Fibroblast of lung (primary cell): ENCODE measurements around the gene TRPM6. TPM values are rescaled to one million over a fixed set of nuclear protein-coding genes. Genes with fewer than 3 reads are reported as not detected.

Experiments
- DNase-seq, 2 donors: peaks; one replicate each; pipeline versions ENCODE4 v3.0.0 to v3.0.0-alpha.2; 2010; ENCODE audit warnings: low read depth in 2 of 2
- H2AFZ ChIP-seq: 2 replicates; pipeline ENCODE4 v1.5.1; 2012; ENCODE audit warnings: low read length, control low read depth, inconsistent platforms
- H3K27ac ChIP-seq: 2 replicates; pipeline ENCODE4 v1.5.1; 2011; ENCODE audit warnings: low read length, control low read depth; ENCODE audit not compliant: insufficient read depth
- H3K27me3 ChIP-seq: 2 replicates; pipeline ENCODE4 v1.5.1; 2011; ENCODE audit warnings: mild to moderate bottlenecking, low read length; ENCODE audit not compliant: control insufficient read depth, insufficient read depth
- H3K36me3 ChIP-seq: 2 replicates; pipeline ENCODE4 v1.5.1; 2011; ENCODE audit warnings: low read length; ENCODE audit not compliant: control insufficient read depth, insufficient read depth
- H3K4me1 ChIP-seq: 2 replicates; pipeline ENCODE4 v1.5.1; 2011; ENCODE audit warnings: low read length; ENCODE audit not compliant: control insufficient read depth, insufficient read depth; ENCODE audit errors: extremely low read depth
- H3K4me2 ChIP-seq: 2 replicates; pipeline ENCODE4 v1.5.1; 2011; ENCODE audit warnings: low read length, control low read depth; ENCODE audit not compliant: insufficient read depth; ENCODE audit errors: extremely low read depth
- H3K4me3 ChIP-seq, 4 experiments: fragments of 200-600 bp in 1 of 4; sonication (generic) in 1 of 4; replicated peaks in 1 of 4; 2 replicates each; pipeline ENCODE4 v1.5.1; 2011 to 2016; ENCODE audit warnings: low read length in 4 of 4, low read depth in 3 of 4, mild to moderate bottlenecking in 3 of 4, control low read depth in 2 of 4, inconsistent platforms in 1 of 4, mixed read lengths in 1 of 4; ENCODE audit not compliant: insufficient read depth in 1 of 4; ENCODE audit errors: control extremely low read depth in 1 of 4
- H3K79me2 ChIP-seq: 2 replicates; pipeline ENCODE4 v1.5.1; 2012; ENCODE audit warnings: mild to moderate bottlenecking, low read length, inconsistent platforms; ENCODE audit not compliant: control insufficient read depth, insufficient read depth
- H3K9ac ChIP-seq: 2 replicates; pipeline ENCODE4 v1.5.1; 2011; ENCODE audit warnings: mild to moderate bottlenecking, low read length, control low read depth; ENCODE audit not compliant: insufficient read depth
- H3K9me3 ChIP-seq: 2 replicates; pipeline ENCODE4 v1.5.1; 2012; ENCODE audit warnings: low read depth, low read length; ENCODE audit not compliant: control insufficient read depth, insufficient read depth
- H4K20me1 ChIP-seq: 2 replicates; pipeline ENCODE4 v1.5.1; 2011; ENCODE audit warnings: low read length; ENCODE audit not compliant: control insufficient read depth, insufficient read depth; ENCODE audit errors: extremely low read depth
- CTCF ChIP-seq, 2 donors: IDR thresholded peaks in 1 of 2; conservative IDR thresholded peaks in 1 of 2; 1 replicate in 1 of 2; 2 replicates in 1 of 2; pipeline ENCODE4 v1.5.1; 2011 to 2012; ENCODE audit warnings: low read length in 2 of 2, control low read depth in 1 of 2, inconsistent platforms in 1 of 2, low read depth in 1 of 2, mild to moderate bottlenecking in 1 of 2
- EZH2 ChIP-seq: IDR thresholded peaks from 2 replicates; pipeline ENCODE4 v1.5.1; 2012; ENCODE audit warnings: low read length, control low read depth, mild to moderate bottlenecking; ENCODE audit errors: missing control alignments
- polyA plus RNA-seq, 2 donors: library from polyadenylated mRNA; depleted of rRNA in 1 of 2; stranded (reverse) in 1 of 2; unstranded in 1 of 2; fragments of >200 nt; gene quantifications; 2 replicates each; pipeline ENCODE4 v1.2.1, GENCODE V29; 2011 to 2012; ENCODE audit warnings: missing spikeins in 1 of 2
- total RNA-seq: library from RNA; depleted of rRNA; stranded (reverse); fragments of >200 nt; gene quantifications from 2 replicates; pipeline ENCODE4 v1.2.1, GENCODE V29; 2014

TRPM6 gene
- total and polyA plus RNA-seq, 2 donors (not counting 1 experiment from before 2014, with no cell fraction given): under 0.01 to 0.02 TPM

DNA sequence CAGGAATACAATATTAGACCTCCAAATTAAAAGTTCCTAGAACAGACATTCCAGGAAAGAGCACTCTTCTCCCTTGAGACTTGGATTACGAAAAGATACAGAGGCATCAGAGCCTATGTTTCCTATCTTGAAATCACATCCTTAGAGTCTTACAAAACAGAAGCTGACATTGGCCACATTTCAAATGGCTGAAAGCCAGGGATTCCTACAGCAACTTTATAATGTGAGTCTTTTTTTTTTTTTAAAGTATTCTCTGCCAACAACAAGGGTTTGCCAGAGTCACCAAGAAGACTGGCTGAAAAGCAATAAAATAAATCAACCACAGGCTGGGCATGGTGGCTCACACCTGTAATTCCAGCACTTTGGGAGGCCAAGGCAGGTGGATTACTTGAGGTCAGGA is 63.1 kb downstream of the TRPM6 start:
- H2AFZ ChIP-seq: no peak overlapping the region
- no peaks in the 10 kb centered on the region for H3K4me1 ChIP-seq
- no peak overlapping the region for H3K4me2 ChIP-seq
- no peak overlapping the region for H3K4me3 ChIP-seq
- DNase-seq: peak; percentile 5 to 42
- no peaks in the 10 kb centered on the region for H4K20me1 ChIP-seq
- no peak overlapping the region for H3K27ac ChIP-seq
- no peak for TF ChIP-seq EZH2
- no peak for TF ChIP-seq CTCF (conservative IDR thresholded peaks at IDR 0.05 in 1 of 2, IDR thresholded peaks at IDR 0.05 in 1 of 2; ENCODE audit: low read depth in 1 of 2, low read length in 2 of 2)
- no peaks in the 10 kb centered on the region for H3K27me3 ChIP-seq
- H3K9me3 ChIP-seq: no peaks in the 10 kb centered on the region
- no peaks in the 10 kb centered on the region for H3K79me2 ChIP-seq
- H3K36me3 ChIP-seq: no peaks in the 10 kb centered on the region
- no peak overlapping the region for H3K9ac ChIP-seq

- H3K36me3 ChIP-seq: no peaks in the 10 kb centered on the region
- no peak overlapping the region for H3K9ac ChIP-seq
- no peaks in the 10 kb centered on the region for H4K20me1 ChIP-seq
- no peak overlapping the region for H3K4me2 ChIP-seq
- H3K79me2 ChIP-seq: no peaks in the 10 kb centered on the region
- H3K4me1 ChIP-seq: no peaks in the 10 kb centered on the region
- H3K9me3 ChIP-seq: no peaks in the 10 kb centered on the region
- DNase-seq: no peak
- H3K27me3 ChIP-seq: no peaks in the 10 kb centered on the region
- no peak overlapping the region for H3K4me3 ChIP-seq
- H3K27ac ChIP-seq: no peak overlapping the region
- TF ChIP-seq CTCF (conservative IDR thresholded peaks at IDR 0.05 in 1 of 2, IDR thresholded peaks at IDR 0.05 in 1 of 2; ENCODE audit: low read depth in 1 of 2, low read length in 2 of 2) (no peak), EZH2 (no peak)
- H2AFZ ChIP-seq: no peak overlapping the region
Measured at GRCh38 chr9:74821636-74822035, 66.1 kb downstream of the TRPM6 start.

DNA sequence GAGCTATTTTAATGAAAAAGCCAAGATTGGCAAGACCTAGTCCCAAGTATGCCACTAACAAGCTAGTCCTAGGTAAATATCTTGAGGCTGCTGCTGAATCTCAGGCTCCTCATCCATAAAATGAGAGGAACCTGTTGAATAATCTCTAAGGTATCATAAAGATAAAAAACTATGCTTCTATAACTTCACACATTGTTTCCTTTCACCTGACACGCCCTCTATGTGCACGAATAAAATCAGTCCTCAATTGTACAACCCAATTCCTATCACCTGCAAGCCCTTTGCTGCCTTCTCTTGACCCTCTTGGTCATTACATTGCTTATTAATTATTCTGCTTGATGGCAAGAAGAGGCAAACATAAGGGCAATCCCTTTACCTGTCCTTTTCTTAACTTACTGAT is 69.9 kb downstream of the TRPM6 start:
- no peak for DNase-seq
- no peak for TF ChIP-seq CTCF (conservative IDR thresholded peaks at IDR 0.05 in 1 of 2, IDR thresholded peaks at IDR 0.05 in 1 of 2; ENCODE audit: low read depth in 1 of 2, low read length in 2 of 2)
- TF ChIP-seq EZH2: no peak
- no peaks in the 10 kb centered on the region for H3K36me3 ChIP-seq
- H4K20me1 ChIP-seq: no peaks in the 10 kb centered on the region
- H3K27ac ChIP-seq: no peak overlapping the region
- H3K4me1 ChIP-seq: no peaks in the 10 kb centered on the region
- H3K9me3 ChIP-seq: no peaks in the 10 kb centered on the region
- no peaks in the 10 kb centered on the region for H3K27me3 ChIP-seq
- H3K4me2 ChIP-seq: no peak overlapping the region
- H3K9ac ChIP-seq: no peak overlapping the region
- no peak overlapping the region for H2AFZ ChIP-seq
- H3K79me2 ChIP-seq: no peaks in the 10 kb centered on the region
- no peak overlapping the region for H3K4me3 ChIP-seq
